GM12874 (cell line): ENCODE results near the gene RETN.

Source experiments
- TF ChIP-seq, protein P1 (sequence below): IDR thresholded peaks from 2 replicates; pipeline ENCODE4 v1.5.1; 2011; ENCODE audit warnings: low read depth, mild to moderate bottlenecking, control low read depth, low read length, moderate library complexity; ENCODE audit not compliant: insufficient read depth

The RETN gene

GRCh38 chr19:7698583-7698982, 29.7 kb downstream of the RETN start:
- TF ChIP-seq, protein P1, sequence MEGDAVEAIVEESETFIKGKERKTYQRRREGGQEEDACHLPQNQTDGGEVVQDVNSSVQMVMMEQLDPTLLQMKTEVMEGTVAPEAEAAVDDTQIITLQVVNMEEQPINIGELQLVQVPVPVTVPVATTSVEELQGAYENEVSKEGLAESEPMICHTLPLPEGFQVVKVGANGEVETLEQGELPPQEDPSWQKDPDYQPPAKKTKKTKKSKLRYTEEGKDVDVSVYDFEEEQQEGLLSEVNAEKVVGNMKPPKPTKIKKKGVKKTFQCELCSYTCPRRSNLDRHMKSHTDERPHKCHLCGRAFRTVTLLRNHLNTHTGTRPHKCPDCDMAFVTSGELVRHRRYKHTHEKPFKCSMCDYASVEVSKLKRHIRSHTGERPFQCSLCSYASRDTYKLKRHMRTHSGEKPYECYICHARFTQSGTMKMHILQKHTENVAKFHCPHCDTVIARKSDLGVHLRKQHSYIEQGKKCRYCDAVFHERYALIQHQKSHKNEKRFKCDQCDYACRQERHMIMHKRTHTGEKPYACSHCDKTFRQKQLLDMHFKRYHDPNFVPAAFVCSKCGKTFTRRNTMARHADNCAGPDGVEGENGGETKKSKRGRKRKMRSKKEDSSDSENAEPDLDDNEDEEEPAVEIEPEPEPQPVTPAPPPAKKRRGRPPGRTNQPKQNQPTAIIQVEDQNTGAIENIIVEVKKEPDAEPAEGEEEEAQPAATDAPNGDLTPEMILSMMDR: no peak

GRCh38 chr19:7699003-7699402, 30.2 kb downstream of the RETN start:
- TF ChIP-seq, protein P1: no peak

- TF ChIP-seq, protein P1: no peak
Observed at GRCh38 chr19:7699417-7700401, 30.9 kb downstream of the RETN start.

GRCh38 chr19:7701049-7701653, 32.3 kb downstream of the RETN start:
- TF ChIP-seq, protein P1: no peak

GRCh38 chr19:7701654-7702457, 33.0 kb downstream of the RETN start, which contains the start of gene FCER2:
FCER2 (minus strand) TSS chr19:7702131; CDS start chr19:7699760, 2,371 bp downstream.
- TF ChIP-seq, protein P1: peak; percentile 11; the same call in 1 of the 2 replicates

DNA sequence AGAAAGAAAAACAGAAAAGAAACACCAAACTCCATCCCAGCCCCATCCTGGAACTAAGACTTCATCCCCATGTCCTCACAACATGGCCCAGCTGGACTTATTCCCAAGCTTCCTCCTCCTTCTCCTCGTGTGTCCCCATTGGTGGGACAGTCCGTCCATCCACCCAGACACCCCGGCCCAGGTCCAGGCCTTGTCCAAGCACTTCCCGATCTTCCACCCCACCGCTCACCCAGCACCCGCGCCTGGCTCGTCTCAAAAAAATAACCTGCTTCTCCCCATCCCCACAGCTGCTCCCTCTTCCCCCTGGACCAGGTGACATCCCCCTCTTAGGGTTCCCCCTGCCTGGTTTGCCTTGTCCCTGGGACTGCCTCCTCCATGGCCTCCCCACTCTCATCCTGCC, 34.5 kb downstream of the RETN start:
- TF ChIP-seq, protein P1: no peak
